GM12878 (cell line): ENCODE results near the gene RCC2. TPM values are rescaled to one million over a fixed set of nuclear protein-coding genes. Genes with fewer than 3 reads are reported as not detected.

Experiments used
- ATAC-seq: fragments of 200-7000 bp; cut with Tn5 transposase; 3 replicates; pipeline ENCODE4 v1.9.1; 2020; ENCODE audit warnings: mild to moderate bottlenecking, moderate library complexity
- BruUV-seq: library from RNA; stranded (reverse); fragments of 400-500 nt; replicated peaks from 2 replicates; lab custom pipeline; 2021; lab: Mats Ljungman, UMichigan
- CTCF ChIA-PET: fragments of 300-600 bp; sonication (Branson Sonifier 250); formaldehyde crosslinking; extraction: SDS; loops from one replicate; lab custom pipeline; 2021; ENCODE audit warnings: inconsistent platforms; lab: Yijun Ruan, JAX
- POLR2A ChIA-PET: fragments of 350-600 bp; formaldehyde crosslinking; extraction: SDS; loops from one replicate; lab custom pipeline; 2021; ENCODE audit warnings: inconsistent platforms; lab: Charles Lee
- RAD21 ChIA-PET: fragments of 300-600 bp; sonication (Branson Sonifier 250); formaldehyde crosslinking; loops from one replicate; lab custom pipeline; 2023; ENCODE audit warnings: antibody characterized with exemption; ENCODE audit not compliant: unreplicated experiment; lab: Charles Lee
- SMC1A ChIA-PET: fragments of 300-600 bp; sonication (Branson Sonifier 250); formaldehyde crosslinking; loops from one replicate; lab custom pipeline; 2023; ENCODE audit not compliant: unreplicated experiment, uncharacterized antibody; lab: Charles Lee
- DNase-seq: peaks from one replicate; pipeline ENCODE4 v3.0.0-alpha.2; 2011; ENCODE audit warnings: low read depth, low spot score
- FAIRE-seq: peaks from 3 replicates; lab custom pipeline; 2011; peaks lifted over from hg19 to GRCh38; lab: Jason Lieb, UNC
- H2AFZ ChIP-seq: 2 replicates; pipeline ENCODE4 v1.6.0; 2011; ENCODE audit warnings: low read depth, low read length, control low read depth; ENCODE audit not compliant: control insufficient read depth
- H3K27ac ChIP-seq: 2 replicates; pipeline ENCODE4 v1.5.1; 2011; ENCODE audit warnings: control low read depth; ENCODE audit not compliant: control insufficient read depth, insufficient read depth
- H3K27me3 ChIP-seq, 2 experiments: replicated peaks in 1 of 2; 2 replicates each; pipeline versions ENCODE4 v1.6.0 to v1.6.1; 2011; ENCODE audit warnings: low read length in 1 of 2; ENCODE audit not compliant: control insufficient read depth in 2 of 2, insufficient read depth in 2 of 2
- H3K36me3 ChIP-seq, 2 experiments: 2 replicates each; pipeline ENCODE4 v1.5.1; 2011; ENCODE audit warnings: low read length in 1 of 2; ENCODE audit not compliant: control insufficient read depth in 2 of 2, insufficient read depth in 2 of 2
- H3K4me1 ChIP-seq: 2 replicates; pipeline ENCODE4 v1.6.1; 2011; ENCODE audit warnings: mild to moderate bottlenecking, low read length, moderate library complexity, mixed read lengths; ENCODE audit not compliant: control insufficient read depth, insufficient read depth
- H3K4me2 ChIP-seq: 2 replicates; pipeline ENCODE4 v1.6.0; 2011; ENCODE audit warnings: control low read depth; ENCODE audit not compliant: control insufficient read depth, insufficient read depth
- H3K4me3 ChIP-seq: fragments of 200-600 bp; sonication (generic); 2 replicates; pipeline ENCODE4 v1.5.1; 2016
- H3K79me2 ChIP-seq: 2 replicates; pipeline ENCODE4 v1.6.0; 2011; ENCODE audit warnings: low read length; ENCODE audit not compliant: control insufficient read depth, insufficient read depth
- H3K9ac ChIP-seq: 2 replicates; pipeline ENCODE4 v1.8.0; 2011; ENCODE audit warnings: low read length, control low read depth, mixed read lengths; ENCODE audit not compliant: control insufficient read depth, insufficient read depth
- H3K9me3 ChIP-seq: replicated peaks from 3 replicates; pipeline ENCODE4 v1.5.1; 2011; ENCODE audit warnings: mild to moderate bottlenecking, low read length; ENCODE audit not compliant: control insufficient read depth, insufficient read depth
- H4K20me1 ChIP-seq: 2 replicates; pipeline ENCODE4 v1.6.0; 2011; ENCODE audit not compliant: control insufficient read depth, insufficient read depth
- CHD1 ChIP-seq: IDR thresholded peaks from 2 replicates; pipeline ENCODE4 v1.6.1; 2012; ENCODE audit warnings: low read depth, low read length, improper control_type of control experiment
- CUX1 ChIP-seq: IDR thresholded peaks from 2 replicates; pipeline ENCODE4 v1.6.1; 2012; ENCODE audit warnings: improper control_type of control experiment, low read depth, low read length; ENCODE audit not compliant: insufficient replicate concordance
- HDAC2 ChIP-seq: fragments of 200-600 bp; sonication (generic); IDR thresholded peaks from 2 replicates; pipeline ENCODE4 v1.6.1; 2017
- IKZF1 ChIP-seq: fragments of 450-650 bp; conservative IDR thresholded peaks from 2 replicates; pipeline ENCODE4 v1.6.1; 2017; ENCODE audit warnings: antibody characterized with exemption, mild to moderate bottlenecking
- IKZF2 ChIP-seq, 2 experiments: fragments of 450-650 bp; IDR thresholded peaks; 2 replicates each; pipeline ENCODE4 v1.6.1; 2017; ENCODE audit warnings: mild to moderate bottlenecking in 2 of 2, moderate library complexity in 2 of 2
- IRF4 ChIP-seq: IDR thresholded peaks from 2 replicates; pipeline ENCODE4 v1.6.1; 2011; ENCODE audit warnings: low read depth, low read length
- MEF2B ChIP-seq: fragments of 450-650 bp; IDR thresholded peaks from 2 replicates; pipeline ENCODE4 v1.6.1; 2018; ENCODE audit warnings: mild to moderate bottlenecking, moderate library complexity; ENCODE audit not compliant: partially characterized antibody, poor library complexity, severe bottlenecking
- NR2C2 ChIP-seq: IDR thresholded peaks from 2 replicates; pipeline ENCODE4 v1.6.1; 2011; ENCODE audit warnings: borderline replicate concordance, low read depth; ENCODE audit not compliant: control insufficient read depth, insufficient read length
- RUNX3 ChIP-seq: IDR thresholded peaks from 2 replicates; pipeline ENCODE4 v1.6.1; 2012; ENCODE audit warnings: low read length, inconsistent platforms
- SMARCA5 ChIP-seq: fragments of 450-650 bp; IDR thresholded peaks from 2 replicates; pipeline ENCODE4 v1.6.1; 2017; ENCODE audit warnings: mild to moderate bottlenecking
- ZBED1 ChIP-seq: IDR thresholded peaks from 2 replicates; pipeline ENCODE4 v1.6.1; 2016; ENCODE audit warnings: borderline replicate concordance
- ZBTB33 ChIP-seq: fragments of 450-650 bp; IDR thresholded peaks from 2 replicates; pipeline ENCODE4 v1.6.1; 2017; ENCODE audit warnings: mild to moderate bottlenecking
- WGBS: methylation state at CpG from one replicate; pipeline ENCODE4 v1.1.6; 2016; ENCODE audit warnings: low lambda C conversion rate; ENCODE audit not compliant: insufficient replicate concordance, insufficient coverage; ENCODE audit errors: missing lambda C conversion rate; 5-methylcytosine and 5-hydroxymethylcytosine counted together
- in situ Hi-C: fragments of 300-500 bp; cut with MboI; formaldehyde crosslinking; loops from 9 replicates; pipeline ENCODE4 v1.14.3; 2018; ENCODE audit warnings: mixed read lengths
- intact Hi-C: fragments of 100-400 bp; cut with micrococcal nuclease; formaldehyde crosslinking; loops from one replicate; pipeline ENCODE4 v1.14.2; 2022; ENCODE audit not compliant: unreplicated experiment
- polyA plus RNA-seq, 11 experiments: library from polyadenylated mRNA; depleted of rRNA in 4 of 11; unstranded in 6 of 11; stranded (reverse) in 5 of 11; fragments of >200 nt; fragmentation: Nextera tagmentation in 4 of 11; fragmentation: Illumina TruSeq in 1 of 11; extraction: Ambion mirVana in 4 of 11; extraction: Trizol in 1 of 11; gene quantifications; 1 replicate in 1 of 11; 2 replicates in 10 of 11; pipeline versions ENCODE4 v1.2.1 to v1.2.3, GENCODE V29; 2011 to 2016; ENCODE audit warnings: inconsistent platforms in 2 of 11, missing spikeins in 2 of 11, low read depth in 1 of 11
- total RNA-seq, 4 experiments: library from RNA; depleted of rRNA in 3 of 4; stranded (reverse); fragments of >200 nt in 3 of 4; fragmentation: Illumina TruSeq in 1 of 4; extraction: Trizol in 1 of 4; gene quantifications; 2 replicates each; pipeline versions ENCODE4 v1.2.1 to v1.2.3, GENCODE V29; 2013 to 2021
- TF ChIP-seq, protein P1 (sequence below): IDR thresholded peaks from 2 replicates; pipeline ENCODE4 v1.6.1; 2011; ENCODE audit warnings: borderline replicate concordance, low read depth, mild to moderate bottlenecking, moderate library complexity, mixed read lengths, low read length; ENCODE audit not compliant: insufficient read depth; ENCODE audit errors: extremely low read length

Gene RCC2
- total and polyA plus RNA-seq, 10 of the 15 experiments (the other 5 are each of a cell fraction or from before 2014, with no cell fraction given) = 10.7 to 176 (median 85.5) TPM

DNA sequence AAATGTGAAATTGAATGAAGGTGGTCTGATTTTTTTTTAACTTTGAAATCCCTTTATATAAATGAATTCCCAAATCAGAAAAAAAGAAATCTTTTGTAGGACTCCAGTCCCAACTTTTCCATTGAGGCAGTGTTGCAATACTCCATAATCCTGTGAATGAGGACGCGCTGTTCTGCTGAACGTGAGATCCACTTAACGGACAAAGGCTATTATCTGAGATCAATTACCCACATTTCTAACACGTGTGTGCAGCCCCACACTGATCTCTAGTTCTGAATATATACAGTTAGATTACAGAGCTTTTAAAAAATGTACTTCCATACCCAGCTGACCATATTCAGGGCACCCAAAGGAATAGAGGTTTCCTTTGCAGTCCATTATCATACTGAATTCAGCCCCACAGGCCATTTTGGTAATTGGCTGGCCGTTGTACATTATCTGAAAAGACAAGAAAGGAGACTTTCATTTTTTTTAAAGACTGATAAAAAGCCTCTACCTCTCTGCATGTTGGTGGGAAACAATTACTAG is 19.0 kb downstream of the RCC2 start (continued):
- no peak for TF ChIP-seq CUX1

DNA sequence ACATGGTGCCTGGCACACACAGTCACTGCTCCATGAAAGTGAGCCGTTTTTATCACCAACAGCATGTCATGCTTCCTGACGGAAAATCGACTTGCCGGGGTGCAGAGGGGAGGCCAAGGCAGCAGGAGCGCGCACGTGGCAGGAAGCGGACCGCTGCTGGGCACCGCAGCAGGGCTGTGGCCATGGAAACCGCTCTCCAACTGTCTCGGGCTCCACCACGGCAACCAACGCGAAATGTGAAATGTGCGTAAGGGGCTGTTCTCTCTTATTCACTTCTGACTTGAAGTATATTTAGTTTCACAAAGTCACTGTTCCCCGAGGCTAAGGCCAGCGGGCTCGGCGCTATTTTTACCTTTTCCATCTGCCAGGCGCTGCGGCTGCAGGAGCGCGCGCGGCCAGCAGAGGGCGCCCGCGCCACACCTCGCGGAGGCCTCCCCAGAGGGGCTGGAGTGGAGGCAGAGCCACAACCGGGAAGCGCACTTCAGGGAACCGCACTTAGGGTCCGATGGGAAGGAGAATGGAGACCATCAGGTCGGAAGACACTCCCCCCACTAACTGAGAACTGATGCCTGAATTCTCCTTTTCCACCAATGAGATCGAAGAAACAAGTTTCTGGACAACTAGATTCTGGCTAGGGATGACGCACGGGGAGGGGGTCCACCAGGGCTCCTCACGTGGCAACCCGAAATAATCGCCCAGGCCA is 19.7 kb downstream of the RCC2 start:
- POLR2A ChIA-PET = no interaction called here
- peak; percentile 71; the same call in 1 of the 2 replicates for TF ChIP-seq ZBTB33
- TF ChIP-seq RUNX3 = peak; percentile 48; the same call in 1 of the 2 replicates
- TF ChIP-seq IKZF2 (IDR thresholded peaks at IDR 0.05) = 0 out of 4 replicates have a peak, but pooled peaks of 1 of the 2 experiments have one; percentile 25
- peak; percentile 31 for TF ChIP-seq MEF2B
- TF ChIP-seq NR2C2 = no peak
- TF ChIP-seq SMARCA5 = peak; percentile 70; the same call in 1 of the 2 replicates
- TF ChIP-seq ZBED1 = no peak
- no peak for TF ChIP-seq IRF4
- TF ChIP-seq IKZF1 = peak; percentile 61
- TF ChIP-seq, protein P1, sequence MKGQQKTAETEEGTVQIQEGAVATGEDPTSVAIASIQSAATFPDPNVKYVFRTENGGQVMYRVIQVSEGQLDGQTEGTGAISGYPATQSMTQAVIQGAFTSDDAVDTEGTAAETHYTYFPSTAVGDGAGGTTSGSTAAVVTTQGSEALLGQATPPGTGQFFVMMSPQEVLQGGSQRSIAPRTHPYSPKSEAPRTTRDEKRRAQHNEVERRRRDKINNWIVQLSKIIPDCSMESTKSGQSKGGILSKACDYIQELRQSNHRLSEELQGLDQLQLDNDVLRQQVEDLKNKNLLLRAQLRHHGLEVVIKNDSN = no peak
- TF ChIP-seq CHD1 = no peak
- TF ChIP-seq HDAC2 = no peak

More for the DNA sequence above, 19.7 kb downstream of the RCC2 start:
- no peaks in the 10 kb centered on the region for H3K4me1 ChIP-seq
- ChIA-PET CTCF (interaction anchor here (0.6 to 1.3 kb wide), 5 partner anchors 19 to 286 kb away, joined by 3 to 5 read pairs (median 3); partner anchors contain the start of gene RCC2), RAD21 (no interaction called here), SMC1A (no interaction called here)
- ATAC-seq = peak; percentile 89
- H3K9ac ChIP-seq = no peak overlapping the region
- 39% methylated on average over 42 of the region's 42 CpGs for WGBS
- no peak overlapping the region for H3K4me3 ChIP-seq
- DNase-seq = no peak
- no TSS peak for BruUV-seq
- FAIRE-seq = no peak
- H3K27ac ChIP-seq = no peak overlapping the region
- H3K9me3 ChIP-seq = no peaks in the 10 kb centered on the region
- peaks cover 45 to 50% of the 10 kb centered on the region in 2 experiments for H3K36me3 ChIP-seq
- intact Hi-C loops (loop anchor here (2.0 kb wide), 1 partner anchor 65 kb away; no protein-coding TSS in a partner anchor), in situ Hi-C loops (no loop called here)
- no peak overlapping the region for H3K4me2 ChIP-seq
- no peaks in the 10 kb centered on the region for H3K27me3 ChIP-seq
- H3K79me2 ChIP-seq = no peaks in the 10 kb centered on the region; the same call in 1 of the 2 replicates
- no peak overlapping the region for H2AFZ ChIP-seq
- H4K20me1 ChIP-seq = no peaks in the 10 kb centered on the region
